Endothelial cell of umbilical vein (primary cell): ENCODE results near the gene GALNT9. TPM values are rescaled to one million over a fixed set of nuclear protein-coding genes. Genes with fewer than 3 reads are reported as not detected.

Experiments
- BruUV-seq: library from RNA; stranded (reverse); fragments of 400-500 nt; replicated peaks from 2 replicates; lab custom pipeline; 2021; lab: Mats Ljungman, UMichigan
- CTCF ChIA-PET: fragments of 300-600, 350-600 bp; sonication (Branson Sonifier 250); formaldehyde crosslinking; loops from one replicate; lab custom pipeline; 2021; ENCODE audit warnings: antibody characterized with exemption, inconsistent platforms; lab: Charles Lee
- POLR2A ChIA-PET: fragments of 300-600, 350-600 bp; sonication (Branson Sonifier 250); formaldehyde crosslinking; loops from one replicate; lab custom pipeline; 2021; ENCODE audit warnings: antibody characterized with exemption, inconsistent platforms; lab: Charles Lee
- DNase-seq: peaks from one replicate; pipeline ENCODE4 v3.0.0-alpha.2; 2011; ENCODE audit warnings: low read depth, low spot score
- FAIRE-seq: peaks from 2 replicates; lab custom pipeline; 2011; peaks lifted over from hg19 to GRCh38; lab: Jason Lieb, UNC
- H2AFZ ChIP-seq: 2 replicates; pipeline ENCODE4 v1.6.0; 2012; ENCODE audit warnings: low read depth, low read length, control low read depth, inconsistent platforms
- H3K27ac ChIP-seq: 2 replicates; pipeline ENCODE4 v1.5.1; 2011; ENCODE audit warnings: low read depth, mild to moderate bottlenecking, control low read depth, low read length, moderate library complexity; ENCODE audit not compliant: insufficient read depth
- H3K27me3 ChIP-seq, 2 experiments: 2 replicates each; pipeline versions ENCODE4 v1.6.0 to v1.6.1; 2011; ENCODE audit warnings: low read length in 2 of 2, mixed read lengths in 1 of 2; ENCODE audit not compliant: control insufficient read depth in 2 of 2, insufficient read depth in 2 of 2
- H3K36me3 ChIP-seq, 2 experiments: 2 replicates in 1 of 2; 3 replicates in 1 of 2; pipeline ENCODE4 v1.5.1; 2011; ENCODE audit warnings: low read length in 2 of 2, mild to moderate bottlenecking in 1 of 2, moderate library complexity in 1 of 2; ENCODE audit not compliant: control insufficient read depth in 2 of 2, insufficient read depth in 2 of 2; ENCODE audit errors: extremely low read depth in 1 of 2
- H3K4me1 ChIP-seq: 3 replicates; pipeline ENCODE4 v1.5.1; 2011; ENCODE audit warnings: mild to moderate bottlenecking, low read length; ENCODE audit not compliant: control insufficient read depth, insufficient read depth; ENCODE audit errors: extremely low read depth
- H3K4me2 ChIP-seq: 2 replicates; pipeline ENCODE4 v1.6.1; 2011; ENCODE audit warnings: low read length, control low read depth, mixed read lengths; ENCODE audit not compliant: insufficient read depth
- H3K4me3 ChIP-seq, 3 experiments: fragments of 200-600 bp in 1 of 3; sonication (generic), shearing (Covaris generic) in 1 of 3; replicated peaks in 1 of 3; 2 replicates each; pipeline ENCODE4 v1.5.1; 2011 to 2016; ENCODE audit warnings: control low read depth in 3 of 3, low read length in 3 of 3, mild to moderate bottlenecking in 2 of 3, inconsistent platforms in 1 of 3, low read depth in 1 of 3, moderate library complexity in 1 of 3; ENCODE audit not compliant: insufficient read depth in 1 of 3
- H3K79me2 ChIP-seq: 2 replicates; pipeline ENCODE4 v1.6.0; 2012; ENCODE audit warnings: low read length, inconsistent platforms; ENCODE audit not compliant: control insufficient read depth, insufficient read depth
- H3K9ac ChIP-seq: replicated peaks from 2 replicates; pipeline ENCODE3; 2011; ENCODE audit warnings: low read length, control low read depth; ENCODE audit not compliant: insufficient read depth; ENCODE audit errors: extremely low read depth
- H3K9me1 ChIP-seq: replicated peaks from 3 replicates; pipeline ENCODE4 v1.6.0; 2011; ENCODE audit warnings: mild to moderate bottlenecking, low read length; ENCODE audit not compliant: control insufficient read depth, insufficient read depth; ENCODE audit errors: extremely low read depth
- H3K9me3 ChIP-seq: replicated peaks from 2 replicates; pipeline ENCODE4 v1.5.1; 2012; ENCODE audit warnings: low read length, inconsistent platforms; ENCODE audit not compliant: control insufficient read depth, insufficient read depth
- H4K20me1 ChIP-seq: replicated peaks from 2 replicates; pipeline ENCODE3; 2011; ENCODE audit warnings: mild to moderate bottlenecking, low read length; ENCODE audit not compliant: control insufficient read depth, insufficient read depth; ENCODE audit errors: extremely low read depth
- EZH2 ChIP-seq: IDR thresholded peaks from 2 replicates; pipeline ENCODE4 v1.6.1; 2012; ENCODE audit warnings: borderline replicate concordance, low read depth, mild to moderate bottlenecking, moderate library complexity, low read length, inconsistent platforms; ENCODE audit not compliant: severe bottlenecking
- FOS ChIP-seq: IDR thresholded peaks from 2 replicates; pipeline ENCODE4 v1.6.1; 2011; ENCODE audit warnings: mild to moderate bottlenecking, low read length, moderate library complexity, borderline replicate concordance; ENCODE audit not compliant: insufficient read depth
- GATA2 ChIP-seq: IDR thresholded peaks from 2 replicates; pipeline ENCODE4 v1.7.0; 2011; ENCODE audit warnings: low read depth, mild to moderate bottlenecking, moderate library complexity, mixed read lengths, low read length; ENCODE audit not compliant: insufficient read length, insufficient read depth
- JUN ChIP-seq: IDR thresholded peaks from 2 replicates; pipeline ENCODE4 v1.6.1; 2011; ENCODE audit warnings: borderline replicate concordance, low read depth; ENCODE audit not compliant: insufficient read length, insufficient read depth
- MYC ChIP-seq: IDR thresholded peaks from one replicate; pipeline ENCODE4 v1.6.1; 2011; ENCODE audit warnings: mild to moderate bottlenecking, low read depth, low read length
- POLR2A ChIP-seq: IDR thresholded peaks from 2 replicates; pipeline ENCODE4 v1.6.1; 2012; ENCODE audit warnings: low read depth, mild to moderate bottlenecking, control low read depth, low read length
- POLR2AphosphoS5 ChIP-seq: IDR thresholded peaks from 2 replicates; pipeline ENCODE4 v1.6.1; 2012; ENCODE audit warnings: low read depth, mild to moderate bottlenecking, control low read depth, low read length, moderate library complexity; ENCODE audit not compliant: insufficient read depth
- dilution Hi-C: fragments of 300-500 bp; cut with MboI; formaldehyde crosslinking; loops from one replicate; pipeline ENCODE4 v1.15.0; 2019; ENCODE audit warnings: low sequenced_read_pairs; ENCODE audit not compliant: extremely low pct_ligation_motif_present
- intact Hi-C: fragments of 100-400 bp; cut with micrococcal nuclease; formaldehyde crosslinking; loops from one replicate; pipeline ENCODE4 v1.10.0; 2022
- polyA plus RNA-seq, 4 experiments: library from polyadenylated mRNA; depleted of rRNA in 3 of 4; stranded (reverse) in 3 of 4; unstranded in 1 of 4; fragments of >200 nt; gene quantifications; 2 replicates each; pipeline versions ENCODE4 v1.2.1 to v1.2.3, GENCODE V29; 2011 to 2012; ENCODE audit warnings: missing spikeins in 1 of 4
- total RNA-seq: library from RNA; stranded (reverse); gene quantifications from 2 replicates; pipeline ENCODE4 v1.2.3, GENCODE V29; 2021
- TF ChIP-seq, protein P1 (sequence below): IDR thresholded peaks from 2 replicates; pipeline ENCODE4 v1.6.1; 2011; ENCODE audit not compliant: insufficient read depth, insufficient read length
- TF ChIP-seq, protein P2 (sequence below), 2 donors: IDR thresholded peaks; 1 replicate in 1 of 2; 2 replicates in 1 of 2; pipeline ENCODE4 v1.5.1; 2011; ENCODE audit warnings: low read length in 2 of 2, mild to moderate bottlenecking in 2 of 2, moderate library complexity in 2 of 2, control low read depth in 1 of 2, inconsistent platforms in 1 of 2, low read depth in 1 of 2; ENCODE audit not compliant: insufficient read depth in 1 of 2; ENCODE audit errors: extremely low read depth in 1 of 2

Gene GALNT9
- total and polyA plus RNA-seq, 2 donors (not counting 3 experiments of a cell fraction or from before 2014, with no cell fraction given), result 0.14 to 0.73 TPM

DNA sequence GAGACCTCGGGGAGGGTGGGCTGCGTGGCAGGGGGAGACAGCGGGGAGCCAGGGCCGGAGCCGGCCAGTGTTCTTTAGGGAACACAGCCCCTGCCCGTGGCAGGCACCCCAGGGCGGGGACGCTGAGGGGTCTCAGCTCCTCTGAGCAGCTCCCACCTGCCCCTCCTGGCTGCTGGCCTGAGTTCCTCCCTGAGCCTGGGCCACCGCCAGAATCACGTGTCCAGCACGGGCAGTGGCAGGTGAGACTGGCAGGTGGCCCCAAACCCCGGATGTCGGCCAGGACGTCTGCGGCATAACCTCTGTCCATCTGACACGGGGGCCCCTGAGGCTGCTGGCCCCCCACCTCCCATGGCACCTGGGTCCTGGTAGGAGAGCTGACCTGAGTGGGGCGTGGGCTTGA lies 160.0 kb downstream of the GALNT9 start:
- Histone ChIP-seq H4K20me1 (no peaks in the 10 kb centered on the region), H3K27ac (no peak overlapping the region), H3K79me2 (no peaks in the 10 kb centered on the region), H3K4me3 (no peak overlapping the region), H3K9me3 (no peaks in the 10 kb centered on the region), H3K36me3 (no peaks in the 10 kb centered on the region), H3K4me2 (no peak overlapping the region), H2AFZ (no peak overlapping the region), H3K27me3 (peaks cover 0 to 2% of the 10 kb centered on the region in 2 experiments), H3K4me1 (no peaks in the 10 kb centered on the region), H3K9ac (no peak overlapping the region), H3K9me1 (no peaks in the 10 kb centered on the region)
- ChIA-PET POLR2A (no interaction called here), CTCF (no interaction called here)
- TF ChIP-seq POLR2AphosphoS5 (no peak), MYC (no peak), POLR2A (no peak), FOS (no peak), GATA2 (no peak), JUN (no peak), EZH2 (no peak)
- TF ChIP-seq, protein P1, sequence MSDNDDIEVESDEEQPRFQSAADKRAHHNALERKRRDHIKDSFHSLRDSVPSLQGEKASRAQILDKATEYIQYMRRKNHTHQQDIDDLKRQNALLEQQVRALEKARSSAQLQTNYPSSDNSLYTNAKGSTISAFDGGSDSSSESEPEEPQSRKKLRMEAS, result no peak
- TF ChIP-seq, protein P2, sequence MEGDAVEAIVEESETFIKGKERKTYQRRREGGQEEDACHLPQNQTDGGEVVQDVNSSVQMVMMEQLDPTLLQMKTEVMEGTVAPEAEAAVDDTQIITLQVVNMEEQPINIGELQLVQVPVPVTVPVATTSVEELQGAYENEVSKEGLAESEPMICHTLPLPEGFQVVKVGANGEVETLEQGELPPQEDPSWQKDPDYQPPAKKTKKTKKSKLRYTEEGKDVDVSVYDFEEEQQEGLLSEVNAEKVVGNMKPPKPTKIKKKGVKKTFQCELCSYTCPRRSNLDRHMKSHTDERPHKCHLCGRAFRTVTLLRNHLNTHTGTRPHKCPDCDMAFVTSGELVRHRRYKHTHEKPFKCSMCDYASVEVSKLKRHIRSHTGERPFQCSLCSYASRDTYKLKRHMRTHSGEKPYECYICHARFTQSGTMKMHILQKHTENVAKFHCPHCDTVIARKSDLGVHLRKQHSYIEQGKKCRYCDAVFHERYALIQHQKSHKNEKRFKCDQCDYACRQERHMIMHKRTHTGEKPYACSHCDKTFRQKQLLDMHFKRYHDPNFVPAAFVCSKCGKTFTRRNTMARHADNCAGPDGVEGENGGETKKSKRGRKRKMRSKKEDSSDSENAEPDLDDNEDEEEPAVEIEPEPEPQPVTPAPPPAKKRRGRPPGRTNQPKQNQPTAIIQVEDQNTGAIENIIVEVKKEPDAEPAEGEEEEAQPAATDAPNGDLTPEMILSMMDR (IDR thresholded peaks at IDR 0.05; ENCODE audit: extremely low read depth in 1 of 2, insufficient read depth in 1 of 2, low read depth in 1 of 2, low read length in 2 of 2), result no peak
- dilution Hi-C loops, result no loop called here
- no peak for DNase-seq
- no peak for FAIRE-seq
- no TSS peak for BruUV-seq
- intact Hi-C loops, result no loop called here
